NCI-H82 treated with DMSO at 0.1 percent for 48 hours (cell line): ENCODE measurements around the gene HOXC13.

Source experiments
- DNase-seq: peaks from one replicate; lab custom pipeline; 2025; ENCODE audit not compliant: unreplicated experiment; lab: John Stamatoyannopoulos, UW

The HOXC13 gene

DNA sequence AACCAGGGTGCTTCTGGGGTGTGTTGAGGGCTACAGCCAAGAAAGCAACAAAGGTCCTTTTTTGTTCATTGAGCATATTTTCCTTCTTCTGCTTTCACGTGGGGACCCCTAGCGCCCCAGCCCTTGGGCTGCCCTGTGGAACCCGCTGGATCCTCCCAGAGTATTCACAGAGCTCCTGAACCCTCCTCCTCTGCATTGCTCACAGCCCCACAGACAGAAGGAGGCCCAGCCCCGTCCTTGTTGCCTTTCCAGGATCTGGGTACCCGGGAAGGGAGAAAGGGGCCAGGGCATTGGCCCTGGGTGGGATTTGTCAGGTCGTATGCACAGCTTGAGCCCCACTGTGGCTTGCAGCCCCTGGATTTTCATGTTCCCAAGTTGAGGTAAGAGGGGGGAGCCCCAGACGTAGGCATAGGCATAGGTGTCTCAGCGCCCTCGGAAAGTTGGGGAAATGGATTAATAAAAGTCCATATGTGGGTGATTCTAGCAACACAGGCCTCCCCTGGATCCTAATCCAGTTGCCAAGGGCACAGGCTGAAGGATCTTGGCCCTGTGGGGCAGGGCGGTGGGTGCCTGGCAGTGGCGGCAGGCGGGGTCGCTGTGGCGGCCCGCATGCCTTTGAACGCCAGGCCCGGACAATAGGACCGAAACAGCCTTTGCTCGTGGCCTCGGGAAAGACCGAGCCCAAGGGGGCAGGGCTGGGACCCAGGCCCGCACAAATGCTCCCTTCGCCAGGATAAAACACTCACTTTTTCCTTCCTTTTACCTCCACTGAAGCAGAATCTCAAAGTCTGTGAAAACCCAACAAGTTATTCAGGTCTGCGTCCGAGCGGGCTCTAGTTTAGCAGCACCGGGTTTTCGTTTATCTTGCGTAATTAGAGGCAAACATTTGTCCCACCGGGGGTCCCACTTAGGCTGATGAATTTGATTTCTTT, 43.3 kb downstream of the HOXC13 start:
- no peak for DNase-seq

DNA sequence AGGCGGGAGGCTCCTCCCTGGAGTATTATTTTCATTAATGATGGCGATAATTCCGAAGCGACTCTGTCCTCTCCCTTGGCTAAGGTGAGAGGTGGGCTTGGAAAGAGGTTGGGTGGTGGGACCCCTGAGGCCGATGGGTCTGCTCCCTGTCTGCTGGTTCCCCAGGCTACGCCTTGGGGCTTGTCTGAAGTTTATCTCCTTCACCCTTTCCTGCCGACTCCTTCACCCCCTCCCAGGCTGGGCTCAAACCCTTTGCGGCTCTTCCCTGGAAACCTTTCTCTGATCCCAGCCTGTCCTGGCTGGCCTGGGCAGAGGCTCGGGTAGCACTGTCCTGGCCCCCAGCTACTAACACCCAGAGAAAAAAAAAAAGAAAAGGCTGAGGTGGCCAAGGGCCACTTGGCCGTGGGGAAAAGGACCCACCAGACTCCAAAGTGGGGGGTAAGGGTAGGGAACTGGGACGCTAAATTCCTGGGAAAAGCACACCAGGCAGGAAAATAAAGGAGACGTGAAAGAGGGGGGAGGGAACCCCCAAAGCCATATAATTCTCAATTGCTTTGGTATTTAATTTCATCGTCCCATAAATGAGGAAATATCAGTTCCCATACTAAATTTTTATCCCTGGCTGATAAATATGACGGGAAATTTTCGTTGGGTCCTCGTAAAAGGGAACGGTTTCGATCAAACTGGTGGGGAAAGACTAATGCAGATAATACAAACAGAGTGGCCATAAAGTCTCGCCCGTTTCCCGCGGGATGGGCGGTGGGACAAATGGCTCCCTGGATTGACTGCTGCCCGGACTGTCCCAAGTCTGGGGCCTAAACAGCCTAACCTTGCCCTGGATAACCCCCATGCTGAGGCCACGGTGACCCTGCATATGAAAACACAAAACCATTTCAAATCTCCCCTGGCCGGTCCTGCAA, 44.3 kb downstream of the HOXC13 start:
- DNase-seq, result no peak

DNA sequence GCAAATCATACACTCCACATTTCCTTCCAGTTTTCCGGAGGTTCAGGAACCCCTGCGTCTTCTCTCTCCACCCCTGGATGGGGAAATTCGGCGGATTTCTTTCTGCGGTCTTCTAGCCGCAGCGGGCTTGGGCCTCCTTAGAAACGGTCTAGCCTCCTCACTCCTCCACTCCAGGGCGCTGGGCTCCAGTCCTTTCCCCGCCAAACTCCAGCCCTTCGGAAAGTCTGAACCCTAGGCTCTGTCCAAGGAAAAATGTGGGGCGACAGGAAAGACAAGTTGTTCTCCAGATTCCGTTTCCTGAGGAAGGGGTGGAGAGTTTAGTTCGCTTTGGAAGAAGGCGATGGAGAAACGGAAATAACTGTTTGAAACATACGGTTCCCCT, 44.9 kb downstream of the HOXC13 start:
- no peak for DNase-seq

DNA sequence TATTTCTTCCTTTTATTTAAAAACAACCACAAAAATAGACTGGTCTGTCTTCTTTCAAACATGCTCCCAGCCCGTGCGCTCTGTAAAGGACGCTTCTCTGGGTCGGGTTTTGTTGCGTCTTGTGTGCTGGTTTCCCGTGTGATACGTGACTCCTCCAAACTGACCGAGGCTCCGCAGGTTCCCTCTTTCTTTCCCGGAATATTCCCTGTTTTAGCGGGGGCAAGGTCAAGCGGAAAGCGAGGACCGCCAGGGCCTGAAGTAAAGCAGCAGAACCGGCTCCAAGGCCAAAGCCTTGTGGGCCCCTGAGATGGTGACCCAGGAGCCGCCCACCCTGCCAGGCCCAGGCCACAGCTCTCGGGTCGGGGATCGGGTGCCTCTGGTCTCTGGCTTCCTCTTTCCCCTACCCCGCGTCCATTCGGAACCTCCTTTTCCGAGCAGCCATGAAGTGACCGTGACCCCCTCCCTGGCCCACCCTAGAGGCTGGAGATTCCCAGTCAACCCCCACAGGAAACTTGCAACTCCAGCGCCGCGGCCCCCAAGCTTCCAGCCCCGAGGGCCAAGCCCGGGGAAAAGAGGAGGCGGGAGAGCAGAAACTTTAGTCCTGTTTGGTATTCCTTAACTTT, 45.4 kb downstream of the HOXC13 start:
- no peak for DNase-seq

DNA sequence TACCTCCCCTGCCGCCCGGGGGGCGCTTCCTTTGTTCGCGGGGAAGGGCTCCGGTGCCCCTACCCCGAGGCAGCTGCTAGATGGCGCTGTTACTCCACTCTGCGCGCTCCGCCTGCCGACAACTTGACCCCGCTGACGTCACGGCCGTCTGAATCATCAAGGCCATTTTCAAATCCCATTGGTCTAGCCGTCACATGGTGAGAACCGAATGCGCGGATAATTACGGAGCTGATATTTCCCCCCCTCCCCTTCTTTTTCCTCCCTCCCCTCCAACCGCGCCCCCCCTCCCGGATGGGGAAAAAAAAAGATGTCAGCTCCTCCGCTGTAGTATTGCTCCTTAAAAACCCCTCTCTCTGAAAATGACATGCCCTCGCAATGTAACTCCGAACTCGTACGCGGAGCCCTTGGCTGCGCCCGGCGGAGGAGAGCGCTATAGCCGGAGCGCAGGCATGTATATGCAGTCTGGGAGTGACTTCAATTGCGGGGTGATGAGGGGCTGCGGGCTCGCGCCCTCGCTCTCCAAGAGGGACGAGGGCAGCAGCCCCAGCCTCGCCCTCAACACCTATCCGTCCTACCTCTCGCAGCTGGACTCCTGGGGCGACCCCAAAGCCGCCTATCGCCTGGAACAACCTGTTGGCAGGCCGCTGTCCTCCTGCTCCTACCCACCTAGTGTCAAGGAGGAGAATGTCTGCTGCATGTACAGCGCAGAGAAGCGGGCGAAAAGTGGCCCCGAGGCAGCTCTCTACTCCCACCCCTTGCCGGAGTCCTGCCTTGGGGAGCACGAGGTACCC, 46.5 kb downstream of the HOXC13 start, which contains the start of gene HOXC10:
TSS of gene HOXC10 (plus strand) at position 246 of the 791 bp plus-strand sequence. CDS start at position 360, 114 bp downstream.
- DNase-seq, result peak; percentile 89

DNA sequence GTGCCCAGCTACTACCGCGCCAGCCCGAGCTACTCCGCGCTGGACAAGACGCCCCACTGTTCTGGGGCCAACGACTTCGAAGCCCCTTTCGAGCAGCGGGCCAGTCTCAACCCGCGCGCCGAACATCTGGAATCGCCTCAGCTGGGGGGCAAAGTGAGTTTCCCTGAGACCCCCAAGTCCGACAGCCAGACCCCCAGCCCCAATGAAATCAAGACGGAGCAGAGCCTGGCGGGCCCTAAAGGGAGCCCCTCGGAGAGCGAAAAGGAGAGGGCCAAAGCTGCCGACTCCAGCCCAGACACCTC, 47.0 kb downstream of the HOXC13 start:
- no peak for DNase-seq

DNA sequence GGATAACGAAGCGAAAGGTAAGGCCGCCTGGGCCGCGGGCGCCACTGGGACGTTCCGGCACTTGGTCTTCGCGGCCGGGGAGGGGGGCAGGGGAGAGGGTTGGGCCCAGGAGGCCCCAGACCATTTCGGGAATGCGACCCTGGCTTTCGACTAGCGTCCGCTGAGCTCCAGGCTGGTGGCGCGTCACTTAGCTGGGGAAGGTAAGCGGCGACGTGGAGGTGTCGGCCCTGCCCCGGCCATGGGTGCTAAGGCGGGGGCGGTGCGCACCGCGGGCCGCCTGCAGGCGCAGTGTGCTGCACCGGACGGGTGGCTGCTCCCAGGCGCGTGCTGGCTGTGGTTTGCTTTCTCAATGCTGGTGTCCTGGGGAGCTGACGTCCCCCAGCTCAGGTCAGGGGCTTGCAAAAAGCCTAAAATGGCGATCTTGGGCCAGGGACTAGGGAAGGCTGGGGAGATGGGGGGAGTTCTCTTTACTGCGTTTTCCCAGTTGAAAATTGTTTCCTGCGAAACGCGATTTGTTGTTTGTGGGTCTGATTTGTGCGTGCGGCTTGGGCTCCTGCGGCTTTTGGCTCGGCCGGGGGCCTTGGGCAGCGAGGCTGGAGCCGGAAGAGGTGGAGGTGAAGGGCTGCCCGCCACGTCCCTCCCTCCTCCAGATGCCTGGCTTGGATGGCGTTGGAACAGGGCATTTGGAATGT, 47.5 kb downstream of the HOXC13 start:
- no peak for DNase-seq

DNA sequence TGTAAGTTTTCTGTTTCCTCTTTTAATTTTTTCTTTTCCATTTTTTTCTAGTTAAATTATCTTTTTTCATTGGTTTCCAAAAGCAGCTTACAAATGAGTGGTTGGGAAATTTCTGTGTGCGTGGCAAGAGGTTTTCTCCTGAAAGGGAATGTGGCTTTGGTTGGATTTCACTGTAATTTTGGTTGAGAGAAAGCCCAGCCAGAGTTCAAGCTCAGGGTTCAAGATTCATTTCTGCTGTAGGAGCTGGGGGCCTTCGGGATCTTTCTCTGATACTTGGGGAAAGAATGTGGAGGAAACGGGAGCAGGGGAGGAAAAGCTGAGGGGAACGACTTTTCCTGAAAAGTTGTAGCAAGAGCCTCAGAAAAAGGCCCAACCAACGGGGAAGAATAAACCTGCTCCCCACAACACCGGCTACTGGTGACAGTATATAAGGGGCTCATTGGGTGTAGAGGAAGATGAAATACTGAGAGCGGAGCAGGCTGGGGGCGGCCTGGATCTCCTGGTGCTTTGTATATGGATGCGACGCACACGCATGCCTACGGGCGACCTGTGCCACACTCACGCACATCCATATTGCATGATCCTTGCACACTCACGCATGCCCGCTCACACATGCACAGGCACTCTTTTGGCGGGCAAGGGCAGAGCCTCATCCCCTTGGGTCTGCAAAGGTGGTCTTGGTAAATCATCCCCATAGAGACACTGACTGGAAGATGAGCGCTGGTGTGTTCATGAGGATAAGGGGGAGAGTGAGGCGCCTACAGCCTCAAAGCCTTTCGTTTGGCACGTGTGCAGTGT, 48.3 kb downstream of the HOXC13 start:
- DNase-seq, result no peak

DNA sequence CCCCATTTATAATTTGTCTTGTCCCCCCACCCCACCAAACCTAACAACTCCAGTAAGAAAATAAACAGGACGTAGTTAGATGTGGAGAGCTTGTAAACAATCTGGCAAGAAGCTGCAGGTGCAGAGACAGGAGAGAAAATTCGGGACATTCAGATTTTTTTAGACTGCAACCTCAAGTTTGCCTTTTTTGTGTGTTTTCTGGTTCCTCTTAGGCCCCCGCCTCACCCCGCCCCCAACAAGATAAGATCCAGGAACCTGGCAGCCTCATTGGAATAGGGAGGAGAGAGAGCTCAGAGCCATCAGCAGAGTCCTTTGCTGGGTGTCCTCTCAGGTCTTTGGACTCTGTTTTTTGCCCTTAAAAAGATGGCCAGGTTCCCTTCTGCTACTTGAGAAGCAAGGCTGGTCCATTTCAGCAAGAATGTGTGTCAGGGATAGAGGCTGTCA, 49.2 kb downstream of the HOXC13 start:
- no peak for DNase-seq

DNA sequence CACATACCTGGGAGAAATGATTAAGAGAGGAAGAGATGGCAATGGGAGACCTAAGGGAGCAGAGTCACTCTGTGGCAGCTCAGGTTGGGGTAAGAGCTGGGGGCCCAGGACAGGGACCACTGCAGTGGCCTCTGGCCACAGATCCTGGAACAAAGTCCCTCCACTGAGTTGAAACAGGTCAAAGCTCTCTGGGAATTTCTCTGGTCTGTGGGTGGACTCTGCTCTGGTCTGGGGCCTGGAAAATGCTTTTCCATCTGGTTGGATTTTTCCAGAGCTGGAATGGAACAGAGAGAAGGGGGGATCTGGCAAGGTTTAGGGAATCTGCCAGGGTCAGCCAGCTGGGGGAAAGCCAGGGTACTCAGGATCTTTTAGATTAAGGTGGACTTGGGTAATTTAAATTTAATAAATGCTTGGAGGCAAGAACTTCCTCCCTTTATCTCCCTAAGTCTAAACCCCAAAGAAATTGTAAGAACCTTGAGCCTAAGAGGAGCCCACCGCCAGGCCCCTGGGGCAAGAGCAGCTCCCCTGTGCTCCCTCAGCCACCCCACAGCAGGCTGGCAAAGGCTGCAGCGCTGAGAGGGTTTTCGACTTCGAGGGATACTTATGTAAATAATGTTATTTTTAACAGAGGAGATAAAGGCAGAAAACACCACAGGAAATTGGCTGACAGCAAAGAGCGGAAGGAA, 50.1 kb downstream of the HOXC13 start:
- DNase-seq, result no peak

DNA sequence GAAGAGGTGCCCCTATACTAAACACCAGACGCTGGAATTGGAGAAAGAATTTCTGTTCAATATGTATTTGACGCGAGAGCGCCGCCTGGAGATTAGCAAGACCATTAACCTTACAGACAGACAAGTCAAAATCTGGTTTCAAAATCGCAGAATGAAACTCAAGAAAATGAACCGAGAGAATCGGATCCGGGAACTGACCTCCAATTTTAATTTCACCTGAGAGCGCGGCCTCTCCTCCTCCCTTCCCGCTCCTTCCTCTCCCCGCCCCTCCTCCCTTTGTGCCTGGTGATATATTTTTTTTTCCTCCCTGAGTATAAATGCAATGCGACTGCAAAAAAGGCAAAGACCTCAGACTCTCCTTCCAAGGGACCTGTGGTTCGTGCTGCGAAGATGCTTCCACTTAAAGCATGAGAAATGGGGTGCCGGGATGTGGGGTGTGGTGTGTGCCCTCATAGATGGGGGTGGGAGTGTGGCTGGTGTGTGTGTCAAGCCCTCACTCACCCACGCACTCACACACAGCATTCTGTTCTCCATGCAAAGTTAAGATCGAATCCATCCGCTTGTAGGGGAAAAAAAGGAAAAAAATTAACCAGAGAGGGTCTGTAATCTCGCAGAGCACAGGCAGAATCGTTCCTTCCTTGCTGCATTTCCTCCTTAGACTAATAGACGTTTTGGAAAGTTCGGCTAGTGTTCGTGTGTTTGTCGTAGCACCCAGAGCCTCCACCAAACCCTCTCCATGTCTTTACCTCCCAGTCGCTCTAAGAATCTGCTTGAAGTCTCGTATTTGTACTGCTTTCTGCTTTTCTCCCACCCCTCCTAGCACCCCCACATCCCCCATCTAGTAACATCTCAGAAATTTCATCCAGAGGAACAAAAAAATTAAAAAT, 50.8 kb downstream of the HOXC13 start:
- DNase-seq, result no peak

DNA sequence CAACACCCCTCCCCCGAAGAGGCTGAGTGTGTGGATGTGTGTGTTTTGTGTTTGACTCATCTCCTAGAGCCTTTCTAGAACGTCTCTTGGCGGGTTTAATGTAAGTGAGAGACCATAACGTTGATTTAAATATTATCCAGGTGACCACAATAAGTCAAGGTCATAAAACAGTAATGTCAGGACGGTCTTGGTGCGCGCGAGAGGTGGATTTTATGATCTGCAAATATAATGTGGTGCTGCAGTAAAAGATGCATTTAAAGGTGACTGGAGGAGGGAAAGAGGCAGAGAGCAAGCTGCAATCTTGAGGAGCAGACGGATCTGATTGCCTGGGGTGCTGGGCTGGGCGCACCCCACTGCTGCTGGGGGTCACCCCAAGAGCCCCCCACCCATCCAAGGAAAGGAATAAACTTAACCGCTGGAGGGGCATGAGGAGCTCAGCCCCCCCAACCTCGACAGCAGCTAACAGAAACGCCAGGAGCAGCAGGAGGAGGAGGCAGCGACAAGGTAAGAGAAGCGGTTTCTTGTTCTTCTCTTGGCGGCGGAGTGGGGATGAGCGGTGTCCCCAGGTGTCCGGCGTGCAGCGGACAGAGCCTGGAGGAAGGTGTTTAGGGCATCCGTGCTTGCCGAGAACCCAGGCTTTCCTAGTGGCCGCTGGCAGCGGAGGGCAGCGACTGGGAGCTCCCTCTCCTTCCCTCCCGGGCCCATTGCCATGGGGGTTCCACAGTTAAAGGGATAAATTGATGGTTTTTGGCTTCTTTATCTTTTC, 51.9 kb downstream of the HOXC13 start:
- DNase-seq, result no peak

DNA sequence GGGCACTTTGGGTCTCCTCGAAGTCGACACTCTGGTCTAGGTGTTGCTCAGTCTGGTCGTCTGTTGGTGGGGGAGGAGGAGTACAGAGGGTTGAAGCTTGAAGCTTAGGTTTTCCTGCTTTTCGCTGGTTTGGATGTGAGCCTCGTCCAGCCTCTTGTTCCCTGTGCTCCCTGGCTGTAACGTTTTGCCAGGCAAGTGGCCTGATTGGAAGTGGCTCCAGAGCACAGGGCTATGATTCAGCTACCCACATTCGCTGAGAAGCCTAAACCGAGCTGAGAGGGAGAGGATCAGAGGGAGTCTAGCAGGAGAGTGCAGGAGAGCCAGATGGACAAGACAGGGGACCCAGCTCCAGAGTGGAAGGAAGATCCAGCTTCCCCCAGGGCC, 52.4 kb downstream of the HOXC13 start:
- peak; percentile 55 for DNase-seq

DNA sequence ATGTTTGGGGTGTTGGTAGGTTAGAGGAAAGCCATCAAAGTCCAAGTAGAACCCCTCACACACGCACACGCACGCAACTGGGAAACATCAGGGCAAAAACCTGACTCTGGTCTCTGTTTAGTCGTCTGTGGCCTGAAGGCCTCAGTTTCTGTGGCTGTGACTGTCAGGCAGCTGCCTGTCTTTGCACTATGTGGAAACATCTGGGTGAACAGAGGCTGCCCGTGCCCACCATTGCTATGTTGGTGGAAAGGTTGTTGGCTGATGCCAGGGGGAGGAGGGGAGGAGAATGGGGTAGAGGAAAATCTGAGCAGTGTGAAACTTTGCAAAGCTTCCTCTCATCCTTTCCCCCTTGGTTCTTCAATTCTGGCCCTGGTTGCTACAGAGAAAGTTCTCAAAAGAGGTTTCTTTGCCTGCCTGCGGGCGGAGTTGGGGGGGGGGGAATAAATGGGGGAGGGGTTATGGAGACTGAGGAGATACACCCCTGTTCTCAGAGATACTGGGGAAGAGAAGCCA, 53.8 kb downstream of the HOXC13 start:
- no peak for DNase-seq

DNA sequence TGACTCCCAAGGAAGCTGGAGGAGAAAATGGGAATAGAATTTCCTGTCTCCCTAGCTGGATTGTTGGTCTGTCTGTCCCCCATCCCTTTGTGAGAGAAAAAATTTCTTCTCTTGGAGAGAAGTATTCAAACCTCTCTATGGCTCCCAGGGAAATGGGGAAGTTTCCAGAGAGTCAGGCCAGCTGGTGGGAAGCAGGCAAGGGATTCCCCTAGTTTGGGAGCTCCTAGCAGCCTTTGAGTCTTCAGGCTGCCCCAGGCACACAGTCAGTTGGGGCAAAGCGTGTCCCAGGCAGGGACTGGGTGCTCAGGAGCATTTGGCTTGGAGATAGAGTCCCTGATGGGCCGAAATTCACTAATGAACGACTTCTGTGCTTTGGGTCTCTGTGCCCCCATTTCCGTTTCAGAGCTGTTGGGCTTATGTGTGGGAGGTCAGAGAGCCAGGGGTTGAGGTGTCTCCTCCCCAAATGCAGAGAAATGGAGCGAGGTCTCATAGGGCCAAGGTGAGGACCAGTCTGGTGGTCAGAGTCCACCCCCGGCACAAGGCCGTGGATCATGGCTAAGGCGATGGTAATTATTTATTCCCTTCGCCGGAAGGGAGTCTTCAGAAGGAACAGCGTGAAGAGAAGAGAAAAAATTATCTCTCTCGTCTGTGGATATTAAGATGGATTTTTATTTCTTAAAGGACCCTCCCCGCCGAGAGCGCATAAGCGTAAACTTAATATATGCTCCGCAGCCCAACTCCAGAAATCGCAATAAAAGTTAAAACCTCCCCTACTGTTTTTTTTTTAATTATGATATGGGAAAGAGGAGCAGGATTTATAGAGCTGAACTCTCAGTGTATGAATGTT, 54.8 kb downstream of the HOXC13 start:
- no peak for DNase-seq

DNA sequence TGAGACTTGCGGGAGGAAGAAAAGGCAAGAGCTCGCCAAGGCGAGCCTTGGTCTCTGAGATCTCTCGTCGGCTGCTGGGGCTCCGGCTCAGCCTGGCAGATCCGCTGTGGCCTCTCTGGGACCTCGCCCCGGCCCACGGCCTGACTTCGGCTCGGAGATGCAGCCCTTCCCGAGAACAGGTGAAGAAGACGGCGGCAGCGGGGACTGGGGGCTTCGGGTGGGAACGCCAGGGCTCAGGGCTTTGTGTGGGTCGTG, 55.3 kb downstream of the HOXC13 start:
- DNase-seq, result no peak
